ENCODE results near the gene LGALS3BP. TPM values are rescaled to one million over a fixed set of nuclear protein-coding genes. Genes with fewer than 3 reads are reported as not detected.

LGALS3BP gene
- total RNA-seq, 4 donors from 2014 or later = 202 to 2,181 (median 1,427) TPM

GRCh38 chr17:78991017-78991738, 11.5 kb upstream of the LGALS3BP start:
- peaks cover 0 to 45% (median 6%) of the 10 kb centered on the region in 3 donors for H3K36me3 ChIP-seq
- no peak overlapping the region for H3K27ac ChIP-seq
- no peak overlapping the region for H3K4me3 ChIP-seq
- peaks cover 0 to 48% (median 0%) of the 10 kb centered on the region in 4 donors for H3K4me1 ChIP-seq
- DNase-seq = peak in 2 of 3 donors; percentile 42 to 43
- no peak for TF ChIP-seq CTCF (IDR thresholded peaks at IDR 0.05)
- TF ChIP-seq POLR2A (IDR thresholded peaks at IDR 0.05) = no peak
- H3K27me3 ChIP-seq = no peaks in the 10 kb centered on the region
- no peaks in the 10 kb centered on the region for H3K9me3 ChIP-seq

- Histone ChIP-seq H3K27me3 (no peaks in the 10 kb centered on the region), H3K4me1 (peaks cover 0 to 48% (median 0%) of the 10 kb centered on the region in 4 donors), H3K4me3 (no peak overlapping the region), H3K9me3 (no peaks in the 10 kb centered on the region), H3K36me3 (peaks cover 0 to 44% (median 6%) of the 10 kb centered on the region in 3 donors), H3K27ac (no peak overlapping the region)
- peak in 1 of 3 donors; percentile 48 for DNase-seq
- no peak for TF ChIP-seq POLR2A (IDR thresholded peaks at IDR 0.05)
- TF ChIP-seq CTCF (IDR thresholded peaks at IDR 0.05) = no peak
Observed at GRCh38 chr17:78990349-78991016, 10.8 kb upstream of the LGALS3BP start.

- H3K4me1 ChIP-seq = peaks cover 0 to 32% (median 0%) of the 10 kb centered on the region in 4 donors
- no peaks in the 10 kb centered on the region for H3K27me3 ChIP-seq
- no peak overlapping the region for H3K4me3 ChIP-seq
Observed at GRCh38 chr17:78988152-78988551, 8.4 kb upstream of the LGALS3BP start.

GRCh38 chr17:78986649-78987328, 7.1 kb upstream of the LGALS3BP start:
- Histone ChIP-seq H3K36me3 (peaks cover 0 to 17% (median 0%) of the 10 kb centered on the region in 3 donors), H3K4me1 (peaks cover 0 to 28% (median 0%) of the 10 kb centered on the region in 4 donors), H3K4me3 (peak overlapping the region in 2 of 4 donors; percentile 27 to 37), H3K27ac (peak overlapping the region in 3 of 4 donors; percentile 21 to 75 (median 65)), H3K9me3 (no peaks in the 10 kb centered on the region), H3K27me3 (no peaks in the 10 kb centered on the region)
- DNase-seq = peak in 2 of 3 donors; percentile 54 to 68
- TF ChIP-seq POLR2A (IDR thresholded peaks at IDR 0.05) (no peak), CTCF (IDR thresholded peaks at IDR 0.05) (peak in 1 of 6 experiments; percentile 11)

More at GRCh38 chr17:78988152-78988551, 8.4 kb upstream of the LGALS3BP start:
- Histone ChIP-seq H3K36me3 (peaks cover 0 to 29% (median 0%) of the 10 kb centered on the region in 3 donors), H3K9me3 (no peaks in the 10 kb centered on the region), H3K27ac (no peak overlapping the region)
- DNase-seq = no peak
- no peak for TF ChIP-seq POLR2A (IDR thresholded peaks at IDR 0.05)
- TF ChIP-seq CTCF (IDR thresholded peaks at IDR 0.05) = no peak

- no peak for DNase-seq
- H3K4me1 ChIP-seq = peaks cover 0 to 28% (median 0%) of the 10 kb centered on the region in 4 donors
- no peaks in the 10 kb centered on the region for H3K9me3 ChIP-seq
- TF ChIP-seq CTCF (IDR thresholded peaks at IDR 0.05) (peak in 4 of 6 experiments; percentile 10 to 67 (median 59)), POLR2A (IDR thresholded peaks at IDR 0.05) (no peak)
- H3K27ac ChIP-seq = peak overlapping the region in 3 of 4 donors; percentile 21 to 75 (median 65)
- peak overlapping the region in 2 of 4 donors; percentile 27 to 37 for H3K4me3 ChIP-seq
- peaks cover 0 to 10% (median 0%) of the 10 kb centered on the region in 3 donors for H3K36me3 ChIP-seq
- H3K27me3 ChIP-seq = no peaks in the 10 kb centered on the region
Observed at GRCh38 chr17:78986048-78986648, 6.4 kb upstream of the LGALS3BP start.

Measured in Peyer's patch (tissue), 4 donors.